Coronary artery (tissue), 2 donors: ENCODE results near the gene BCOR.
A peak's percentile ranks its signal among the peaks of the same experiment; 100 is the strongest.

Experiments used
- DNase-seq: peaks from one replicate; pipeline ENCODE4 v3.0.0-alpha.2; 2017; ENCODE audit warnings: low spot score
- H3K27ac ChIP-seq, 2 donors: fragments of 200-600 bp; sonication (generic); one replicate each; pipeline ENCODE4 v1.5.1; 2016 to 2019
- H3K4me3 ChIP-seq: fragments of 200-600 bp; sonication (generic); 2 replicates; pipeline ENCODE4 v1.5.1; 2016; ENCODE audit warnings: mild to moderate bottlenecking, moderate library complexity
- CTCF ChIP-seq: fragments of 200-600 bp; sonication (generic); IDR thresholded peaks from one replicate; pipeline ENCODE4 v1.5.1; 2019; ENCODE audit warnings: antibody characterized with exemption

The BCOR gene

GRCh38 chrX:40143987-40144386, 46.2 kb upstream of the BCOR start:
- no peak for DNase-seq
- no peak overlapping the region for H3K27ac ChIP-seq
- no peak overlapping the region for H3K4me3 ChIP-seq
- no peak for TF ChIP-seq CTCF

DNA sequence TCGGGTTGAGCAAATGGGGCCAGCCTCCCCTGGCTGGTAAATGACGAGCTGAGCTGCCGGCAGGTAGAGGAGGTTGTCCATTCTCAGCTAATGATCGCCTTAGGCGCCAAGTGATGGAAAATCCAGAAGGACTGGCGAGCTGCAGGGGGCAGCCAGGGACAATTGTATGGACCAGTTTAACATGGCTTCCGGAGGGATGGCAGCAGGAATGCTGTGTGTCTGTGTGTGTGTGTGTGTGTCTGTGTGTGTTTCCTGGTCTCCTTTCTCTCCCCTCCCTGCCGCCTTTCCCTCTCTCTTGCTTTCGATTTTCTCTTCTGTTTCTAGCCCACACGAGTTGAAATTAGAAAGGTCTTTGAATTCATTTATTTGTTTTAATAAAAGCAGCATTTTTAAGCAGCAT, 45.2 kb upstream of the BCOR start:
- Histone ChIP-seq H3K27ac (no peak overlapping the region), H3K4me3 (no peak overlapping the region)
- no peak for TF ChIP-seq CTCF
- DNase-seq: no peak

- no peak for DNase-seq
- no peak for TF ChIP-seq CTCF
- no peak overlapping the region for H3K27ac ChIP-seq
- H3K4me3 ChIP-seq: no peak overlapping the region
These were observed 44.7 kb upstream of the BCOR start for GRCh38 chrX:40142417-40142816.

GRCh38 chrX:40140706-40141499, 43.1 kb upstream of the BCOR start:
- TF ChIP-seq CTCF: no peak
- Histone ChIP-seq H3K4me3 (no peak overlapping the region), H3K27ac (peak overlapping the region; percentile 51 to 87)
- peak; percentile 79 for DNase-seq

DNA sequence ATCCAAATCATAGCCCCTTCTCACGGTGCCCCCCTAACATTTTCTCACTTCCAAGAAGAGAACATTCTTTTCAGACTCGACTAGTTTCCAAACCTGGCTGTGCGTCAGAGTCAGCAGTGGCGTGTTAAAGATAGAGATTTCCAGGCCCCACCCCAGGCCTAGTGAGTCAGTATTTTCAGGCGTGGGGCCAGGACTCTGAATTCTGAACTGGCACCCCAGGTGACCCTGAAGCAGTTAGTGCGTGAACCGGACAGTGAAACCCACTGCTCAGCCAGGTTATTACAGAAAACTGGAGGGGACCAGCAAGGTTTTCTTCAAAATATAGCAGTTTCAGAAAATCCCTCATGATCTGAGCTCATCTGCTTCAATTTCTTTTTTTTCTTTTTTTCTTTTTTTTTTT, 35.0 kb upstream of the BCOR start:
- no peak overlapping the region for H3K4me3 ChIP-seq
- H3K27ac ChIP-seq: peak overlapping the region; percentile 80 to 81
- peak; percentile 90 for DNase-seq
- TF ChIP-seq CTCF: no peak

DNA sequence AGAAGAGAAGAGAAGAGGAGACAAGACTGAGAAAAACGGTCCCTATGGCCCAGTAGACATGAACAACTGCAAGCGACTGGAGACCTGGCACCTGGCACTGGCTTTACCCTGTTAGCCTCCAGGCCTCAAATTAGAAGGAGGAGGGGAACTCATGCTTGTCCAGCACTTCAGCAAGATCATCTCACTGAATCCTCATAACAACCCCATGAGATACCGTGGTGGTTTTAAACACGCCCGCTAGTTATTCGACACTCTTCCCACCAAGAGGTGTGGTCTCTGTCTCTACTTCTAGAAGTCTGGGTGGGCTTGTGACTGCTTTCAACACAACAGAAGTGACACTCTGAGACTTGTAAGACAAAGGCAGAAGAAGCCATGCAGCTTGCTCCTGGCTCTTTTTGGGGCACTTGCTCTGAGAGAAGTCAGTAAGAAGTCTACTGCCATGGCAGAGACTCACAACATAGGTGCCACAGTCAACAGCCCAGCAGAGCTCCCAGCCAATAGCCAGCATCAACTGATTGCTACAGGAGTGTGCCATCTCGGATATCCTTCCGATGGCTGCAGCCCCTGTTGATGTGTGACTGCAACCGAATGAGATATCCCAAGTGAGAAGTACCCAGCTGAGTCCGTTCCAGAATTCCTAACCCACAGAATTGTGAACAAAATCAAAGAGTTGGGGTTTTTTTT, 34.0 kb upstream of the BCOR start:
- H3K4me3 ChIP-seq: no peak overlapping the region
- TF ChIP-seq CTCF: no peak
- DNase-seq: no peak
- peak overlapping the region; percentile 80 to 81 for H3K27ac ChIP-seq

DNA sequence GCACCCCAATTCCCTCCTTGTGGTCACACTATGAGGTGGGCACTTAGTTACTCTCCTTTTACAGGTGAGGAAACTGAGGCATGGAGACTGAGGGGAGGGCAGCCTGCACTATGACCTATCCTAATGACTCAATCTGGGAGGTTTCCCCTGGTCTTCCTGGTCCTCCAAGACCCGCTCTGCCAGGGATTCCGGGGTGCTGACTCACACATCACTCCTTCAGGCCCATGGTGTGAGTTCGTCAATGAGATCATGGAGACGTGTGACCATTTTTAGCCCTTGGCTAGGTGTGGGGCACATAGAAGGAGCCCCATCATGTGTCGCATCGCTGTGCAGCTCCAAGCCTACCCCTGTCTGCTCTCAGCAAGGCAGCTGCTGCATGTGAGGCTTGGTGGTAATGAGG, 32.4 kb upstream of the BCOR start:
- Histone ChIP-seq H3K27ac (no peak overlapping the region), H3K4me3 (no peak overlapping the region)
- TF ChIP-seq CTCF: no peak
- no peak for DNase-seq
